GM19043 (cell line): ENCODE data around the gene HERC4.
"Not testable (repeated sequence)": the region's sequence is repeated elsewhere in the genome, so short reads cannot be mapped to it uniquely, and the experiment has no call there.

Experiments
- ATAC-seq: cut with Tn5 transposase; IDR thresholded peaks from one replicate; pipeline ENCODE4 v1.9.1; 2021; ENCODE audit warnings: low read depth; ENCODE audit not compliant: unreplicated experiment

The HERC4 gene

GRCh38 chr10:67971311-67971710, 103.8 kb downstream of the HERC4 start:
- ATAC-seq = no peak

- ATAC-seq = no peak
Measured at GRCh38 chr10:67969875-67970274, 105.2 kb downstream of the HERC4 start.

GRCh38 chr10:67966035-67966434, 109.0 kb downstream of the HERC4 start:
- ATAC-seq = not testable (repeated sequence)

- no peak for ATAC-seq
Measured at GRCh38 chr10:67965456-67965855, 109.6 kb downstream of the HERC4 start.

- ATAC-seq = no peak
Measured at GRCh38 chr10:67959839-67960476, 115.1 kb downstream of the HERC4 start.

- no peak for ATAC-seq
Measured at GRCh38 chr10:67955614-67956013, 119.5 kb downstream of the HERC4 start.

- no peak for ATAC-seq
Measured at GRCh38 chr10:67943917-67944316, 131.2 kb downstream of the HERC4 start.

GRCh38 chr10:67936416-67936815, 138.7 kb downstream of the HERC4 start:
- ATAC-seq = no peak

- no peak for ATAC-seq
Measured at GRCh38 chr10:67935223-67935622, 139.9 kb downstream of the HERC4 start.

GRCh38 chr10:67934336-67934735, 140.7 kb downstream of the HERC4 start:
- no peak for ATAC-seq

- no peak for ATAC-seq
Measured at GRCh38 chr10:67933199-67933598, 141.9 kb downstream of the HERC4 start.

GRCh38 chr10:67926951-67927350, 148.1 kb downstream of the HERC4 start:
- ATAC-seq = no peak

GRCh38 chr10:67925449-67926005, 149.6 kb downstream of the HERC4 start:
- ATAC-seq = no peak

GRCh38 chr10:67924136-67924535, 150.9 kb downstream of the HERC4 start:
- no peak for ATAC-seq

GRCh38 chr10:67923551-67923950, 151.5 kb downstream of the HERC4 start:
- ATAC-seq = no peak

- no peak for ATAC-seq
Measured at GRCh38 chr10:67921065-67921464, 154.0 kb downstream of the HERC4 start.

GRCh38 chr10:67917679-67918078, 157.4 kb downstream of the HERC4 start:
- ATAC-seq = no peak

GRCh38 chr10:67917169-67917568, 157.9 kb downstream of the HERC4 start:
- ATAC-seq = no peak

GRCh38 chr10:67914777-67915340, 160.2 kb downstream of the HERC4 start:
- no peak for ATAC-seq

GRCh38 chr10:67912331-67912946, 162.6 kb downstream of the HERC4 start:
- ATAC-seq = no peak

GRCh38 chr10:67903581-67903980, 171.5 kb downstream of the HERC4 start:
- no peak for ATAC-seq

GRCh38 chr10:67893637-67894036, 181.4 kb downstream of the HERC4 start:
- ATAC-seq = no peak
